ENCODE data around the gene TGFA. TPM values are rescaled to one million over a fixed set of nuclear protein-coding genes. Genes with fewer than 3 reads are reported as not detected.
A peak's percentile ranks its signal among the peaks of the same experiment; 100 is the strongest.

The TGFA gene
- total and polyA plus RNA-seq, 11 donors = 0.50 to 4.9 (median 1.0) TPM

DNA sequence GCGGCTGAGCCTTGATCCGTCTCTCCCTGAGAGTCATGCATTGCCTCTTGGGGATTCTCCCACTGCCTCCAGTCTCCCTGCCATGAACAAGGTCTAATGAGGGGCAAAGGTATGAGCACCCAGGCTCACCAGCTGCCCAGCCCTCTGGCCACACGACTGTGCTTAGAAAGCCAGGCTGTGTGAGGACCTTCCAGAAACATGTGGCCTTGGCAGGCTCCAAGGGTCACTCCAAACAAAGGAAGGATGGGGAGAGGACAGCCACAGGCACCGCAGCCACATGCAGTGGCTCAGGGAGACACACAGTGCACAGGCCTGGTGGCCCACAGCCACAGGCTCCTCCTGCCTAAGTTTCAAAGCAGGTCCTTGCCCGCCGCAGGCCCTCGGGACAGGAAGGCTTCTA, 35.8 kb downstream of the TGFA start:
- intact Hi-C loops (cut with DNase I) = no loop called here
- no peak for ATAC-seq
- WGBS, 4 donors = 73 to 83% (median 76%) methylated on average over 6 to 7 of the region's 7 CpGs
- Histone ChIP-seq H3K27ac (no peak overlapping the region), H3K36me3 (no peaks in the 10 kb centered on the region), H3K27me3 (no peaks in the 10 kb centered on the region), H3K4me3 (no peak overlapping the region), H3K9me3 (no peaks in the 10 kb centered on the region), H3K4me1 (peaks cover 0 to 23% (median 0%) of the 10 kb centered on the region in 12 donors)
- TF ChIP-seq, protein P1, sequence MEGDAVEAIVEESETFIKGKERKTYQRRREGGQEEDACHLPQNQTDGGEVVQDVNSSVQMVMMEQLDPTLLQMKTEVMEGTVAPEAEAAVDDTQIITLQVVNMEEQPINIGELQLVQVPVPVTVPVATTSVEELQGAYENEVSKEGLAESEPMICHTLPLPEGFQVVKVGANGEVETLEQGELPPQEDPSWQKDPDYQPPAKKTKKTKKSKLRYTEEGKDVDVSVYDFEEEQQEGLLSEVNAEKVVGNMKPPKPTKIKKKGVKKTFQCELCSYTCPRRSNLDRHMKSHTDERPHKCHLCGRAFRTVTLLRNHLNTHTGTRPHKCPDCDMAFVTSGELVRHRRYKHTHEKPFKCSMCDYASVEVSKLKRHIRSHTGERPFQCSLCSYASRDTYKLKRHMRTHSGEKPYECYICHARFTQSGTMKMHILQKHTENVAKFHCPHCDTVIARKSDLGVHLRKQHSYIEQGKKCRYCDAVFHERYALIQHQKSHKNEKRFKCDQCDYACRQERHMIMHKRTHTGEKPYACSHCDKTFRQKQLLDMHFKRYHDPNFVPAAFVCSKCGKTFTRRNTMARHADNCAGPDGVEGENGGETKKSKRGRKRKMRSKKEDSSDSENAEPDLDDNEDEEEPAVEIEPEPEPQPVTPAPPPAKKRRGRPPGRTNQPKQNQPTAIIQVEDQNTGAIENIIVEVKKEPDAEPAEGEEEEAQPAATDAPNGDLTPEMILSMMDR (IDR thresholded peaks at IDR 0.05) = no peak
- no peak for TF ChIP-seq POLR2A (IDR thresholded peaks at IDR 0.05)
- no peak for DNase-seq

GRCh38 chr2:70516596-70516995, 37.0 kb downstream of the TGFA start:
- DNase-seq = no peak
- ATAC-seq = peak in 2 of 4 donors; percentile 30 to 45
- TF ChIP-seq, protein P1 (IDR thresholded peaks at IDR 0.05) = no peak
- TF ChIP-seq POLR2A (IDR thresholded peaks at IDR 0.05) = no peak

DNA sequence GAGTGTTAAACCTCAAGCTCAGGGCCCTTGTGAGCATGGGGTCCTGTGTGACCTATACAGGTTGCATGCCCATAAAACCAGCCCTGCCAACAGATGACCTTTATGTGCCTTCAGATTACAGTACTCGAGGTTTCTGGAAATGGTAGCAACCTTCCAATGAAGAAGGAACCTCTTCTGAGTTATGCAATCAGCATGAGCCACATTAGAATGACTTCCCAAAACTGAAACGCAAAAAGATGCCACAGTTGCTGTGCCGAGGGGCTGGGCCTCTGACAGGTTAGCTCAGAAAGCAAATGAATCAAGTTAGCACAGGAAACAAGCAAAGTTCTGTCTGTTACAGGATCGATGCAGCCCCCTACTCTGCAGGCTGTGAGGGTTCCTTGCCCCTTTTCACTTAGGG, 37.7 kb downstream of the TGFA start:
- ATAC-seq (peak in 2 of 4 donors; percentile 37 to 51), DNase-seq (no peak)
- no peaks in the 10 kb centered on the region for H3K9me3 ChIP-seq
- peak overlapping the region in 1 of 12 donors; percentile 50 for H3K27ac ChIP-seq
- no peaks in the 10 kb centered on the region for H3K36me3 ChIP-seq
- H3K4me3 ChIP-seq = no peak overlapping the region
- H3K4me1 ChIP-seq = peaks cover 0 to 27% (median 0%) of the 10 kb centered on the region in 12 donors
- intact Hi-C loops (cut with DNase I) = no loop called here
- 54 to 60% (median 58%) methylated on average over 4 of the region's 4 CpGs for WGBS, 4 donors
- TF ChIP-seq, protein P1 (IDR thresholded peaks at IDR 0.05) = no peak
- TF ChIP-seq POLR2A (IDR thresholded peaks at IDR 0.05) = no peak
- H3K27me3 ChIP-seq = no peaks in the 10 kb centered on the region

More at GRCh38 chr2:70516596-70516995, 37.0 kb downstream of the TGFA start:
- intact Hi-C loops (cut with DNase I) = no loop called here
- Histone ChIP-seq H3K36me3 (no peaks in the 10 kb centered on the region), H3K9me3 (no peaks in the 10 kb centered on the region), H3K27me3 (no peaks in the 10 kb centered on the region), H3K4me1 (peaks cover 0 to 27% (median 0%) of the 10 kb centered on the region in 12 donors), H3K4me3 (no peak overlapping the region), H3K27ac (peak overlapping the region in 1 of 12 donors; percentile 50)
- WGBS, 4 donors = 60 to 70% (median 64%) methylated on average over 3 to 5 of the region's 5 CpGs

DNA sequence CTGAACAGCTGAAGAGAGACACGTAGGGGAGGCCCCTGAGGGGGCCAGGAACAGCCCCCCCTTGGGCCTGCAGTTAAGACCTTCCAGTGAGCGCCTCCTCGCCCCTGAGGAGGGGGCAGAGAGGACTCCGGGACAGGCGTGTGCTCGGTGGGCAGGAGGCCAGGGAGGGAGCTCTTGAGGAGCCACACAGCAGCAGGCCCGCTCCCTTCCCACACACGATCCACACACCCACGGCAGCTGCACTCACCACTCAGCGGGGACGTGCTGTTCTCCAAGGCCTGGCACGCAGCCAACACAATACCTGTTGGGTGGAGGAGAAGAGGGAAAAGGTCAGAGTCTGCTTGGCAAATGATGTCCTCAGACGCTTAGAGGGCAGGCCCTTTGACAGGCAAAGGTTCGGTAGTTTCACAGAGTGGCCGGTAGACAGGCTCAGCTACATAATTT, 39.0 kb downstream of the TGFA start:
- peak in 2 of 4 donors; percentile 42 to 47 for ATAC-seq
- no peak overlapping the region for H3K4me3 ChIP-seq
- DNase-seq = peak in 2 of 5 donors; percentile 31 to 52
- WGBS, 4 donors = 45 to 56% (median 51%) methylated on average over 15 of the region's 15 CpGs
- intact Hi-C loops (cut with DNase I) = no loop called here
- H3K27me3 ChIP-seq = no peaks in the 10 kb centered on the region
- no peaks in the 10 kb centered on the region for H3K9me3 ChIP-seq
- no peaks in the 10 kb centered on the region for H3K36me3 ChIP-seq
- TF ChIP-seq, protein P1 (IDR thresholded peaks at IDR 0.05) = no peak
- no peak for TF ChIP-seq POLR2A (IDR thresholded peaks at IDR 0.05)
- H3K27ac ChIP-seq = no peak overlapping the region
- H3K4me1 ChIP-seq = peaks cover 0 to 36% (median 0%) of the 10 kb centered on the region in 12 donors

Measured in heart left ventricle (tissue), 16 donors.